NCI-H1436 (cell line): ENCODE results near the gene ASIC4.

Source experiments
- DNase-seq: peaks from one replicate; lab custom pipeline; 2025; lab: John Stamatoyannopoulos, UW

Gene ASIC4

GRCh38 chr2:219514196-219514761, at the start of gene ASIC4:
Gene ASIC4, plus strand, starts transcription at chr2:219514482. Its CDS starts 243 bp downstream, at chr2:219514725.
- no peak for DNase-seq

GRCh38 chr2:219465659-219466561, 48.4 kb upstream of the ASIC4 start:
- DNase-seq, result no peak

GRCh38 chr2:219466816-219467735, 47.2 kb upstream of the ASIC4 start:
- no peak for DNase-seq

GRCh38 chr2:219467736-219468075, 46.6 kb upstream of the ASIC4 start:
- DNase-seq, result no peak

GRCh38 chr2:219468410-219469185, 45.7 kb upstream of the ASIC4 start:
- DNase-seq, result no peak

- no peak for DNase-seq
Measured at GRCh38 chr2:219469186-219469724, 45.0 kb upstream of the ASIC4 start.

GRCh38 chr2:219470429-219470828, 43.9 kb upstream of the ASIC4 start:
- DNase-seq, result no peak

GRCh38 chr2:219471476-219472371, 42.6 kb upstream of the ASIC4 start:
- no peak for DNase-seq

- DNase-seq, result no peak
Measured at GRCh38 chr2:219472629-219473187, 41.6 kb upstream of the ASIC4 start.

GRCh38 chr2:219473511-219473910, 40.8 kb upstream of the ASIC4 start:
- DNase-seq, result no peak

- no peak for DNase-seq
Measured at GRCh38 chr2:219474285-219475060, 39.8 kb upstream of the ASIC4 start.

- DNase-seq, result no peak
Measured at GRCh38 chr2:219475278-219475677, 39.0 kb upstream of the ASIC4 start.

GRCh38 chr2:219475697-219476651, 38.3 kb upstream of the ASIC4 start:
- peak; percentile 59 for DNase-seq

- DNase-seq, result no peak
Measured at GRCh38 chr2:219476652-219477151, 37.6 kb upstream of the ASIC4 start.

- DNase-seq, result no peak
Measured at GRCh38 chr2:219477179-219477578, 37.1 kb upstream of the ASIC4 start.

GRCh38 chr2:219477815-219478214, 36.5 kb upstream of the ASIC4 start:
- DNase-seq, result no peak

- no peak for DNase-seq
Measured at GRCh38 chr2:219478916-219479315, 35.4 kb upstream of the ASIC4 start.

- DNase-seq, result no peak
Measured at GRCh38 chr2:219480004-219480403, 34.3 kb upstream of the ASIC4 start.
